HG03045 (cell line): ENCODE results near the gene PAX5.
A peak's percentile ranks its signal among the peaks of the same experiment; 100 is the strongest.

ENCODE experiments used
- ATAC-seq: cut with Tn5 transposase; IDR thresholded peaks from one replicate; pipeline ENCODE4 v1.9.1; 2021; ENCODE audit warnings: mild to moderate bottlenecking, moderate library complexity; ENCODE audit not compliant: unreplicated experiment

The PAX5 gene

GRCh38 chr9:37025071-37025822 is 8.8 kb downstream of the PAX5 start:
- ATAC-seq: no peak

GRCh38 chr9:37017546-37017945 is 16.5 kb downstream of the PAX5 start:
- no peak for ATAC-seq

- no peak for ATAC-seq
These were observed 22.5 kb downstream of the PAX5 start for GRCh38 chr9:37011530-37011929.

GRCh38 chr9:37010976-37011375 is 23.1 kb downstream of the PAX5 start:
- no peak for ATAC-seq

- peak; percentile 43 for ATAC-seq
These were observed 23.9 kb downstream of the PAX5 start for GRCh38 chr9:37010180-37010579.

- ATAC-seq: no peak
These were observed 26.8 kb downstream of the PAX5 start for GRCh38 chr9:37007295-37007694.

- no peak for ATAC-seq
These were observed 28.4 kb downstream of the PAX5 start for GRCh38 chr9:37005517-37006140.

- ATAC-seq: no peak
These were observed 29.6 kb downstream of the PAX5 start for GRCh38 chr9:37004424-37004935.

GRCh38 chr9:37002413-37003217 is 31.5 kb downstream of the PAX5 start:
- no peak for ATAC-seq

GRCh38 chr9:37002036-37002412 is 32.0 kb downstream of the PAX5 start:
- no peak for ATAC-seq

GRCh38 chr9:37001459-37001858 is 32.6 kb downstream of the PAX5 start:
- no peak for ATAC-seq

GRCh38 chr9:36999728-37000333 is 34.2 kb downstream of the PAX5 start:
- no peak for ATAC-seq

GRCh38 chr9:36997414-36997813 is 36.7 kb downstream of the PAX5 start:
- no peak for ATAC-seq

- no peak for ATAC-seq
These were observed 37.4 kb downstream of the PAX5 start for GRCh38 chr9:36996706-36997086.

GRCh38 chr9:36995927-36996705 is 38.0 kb downstream of the PAX5 start:
- peak; percentile 28 for ATAC-seq

- peak; percentile 50 for ATAC-seq
These were observed 39.9 kb downstream of the PAX5 start for GRCh38 chr9:36993933-36994764.

GRCh38 chr9:36992501-36993316 is 41.4 kb downstream of the PAX5 start:
- ATAC-seq: no peak

- no peak for ATAC-seq
These were observed 42.4 kb downstream of the PAX5 start for GRCh38 chr9:36991516-36992134.
